Amniotic epithelial cell (primary cell): ENCODE results near the gene CCDC148.

Experiments
- DNase-seq: peaks from one replicate; pipeline ENCODE4 v3.0.0-alpha.2; 2010; ENCODE audit warnings: low read depth

The CCDC148 gene

GRCh38 chr2:158174495-158174894 lies 282.1 kb downstream of the CCDC148 start:
- no peak for DNase-seq

- DNase-seq: no peak
These were observed 283.8 kb downstream of the CCDC148 start for GRCh38 chr2:158172719-158173118.

- DNase-seq: no peak
These were observed 302.0 kb downstream of the CCDC148 start for GRCh38 chr2:158154596-158154995.

GRCh38 chr2:158153270-158154015 lies 303.1 kb downstream of the CCDC148 start:
- no peak for DNase-seq

- DNase-seq: no peak
These were observed 311.5 kb downstream of the CCDC148 start for GRCh38 chr2:158144914-158145625.

GRCh38 chr2:158143703-158144360 lies 312.7 kb downstream of the CCDC148 start:
- DNase-seq: no peak

GRCh38 chr2:158142568-158143332 lies 313.8 kb downstream of the CCDC148 start:
- peak; percentile 88 for DNase-seq

- DNase-seq: peak; percentile 30
These were observed 314.4 kb downstream of the CCDC148 start for GRCh38 chr2:158142165-158142564.

- DNase-seq: no peak
These were observed 316.4 kb downstream of the CCDC148 start for GRCh38 chr2:158140201-158140600.

GRCh38 chr2:158138255-158138654 lies 318.3 kb downstream of the CCDC148 start:
- no peak for DNase-seq

GRCh38 chr2:158135096-158135495 lies 321.5 kb downstream of the CCDC148 start:
- DNase-seq: no peak

GRCh38 chr2:158134655-158135054 lies 321.9 kb downstream of the CCDC148 start:
- no peak for DNase-seq

- no peak for DNase-seq
These were observed 322.5 kb downstream of the CCDC148 start for GRCh38 chr2:158134055-158134454.

GRCh38 chr2:158131919-158132566 lies 324.5 kb downstream of the CCDC148 start:
- no peak for DNase-seq

- DNase-seq: no peak
These were observed 325.1 kb downstream of the CCDC148 start for GRCh38 chr2:158131483-158131912.

- DNase-seq: no peak
These were observed 325.6 kb downstream of the CCDC148 start for GRCh38 chr2:158130832-158131473.

GRCh38 chr2:158129037-158129436 lies 327.5 kb downstream of the CCDC148 start:
- no peak for DNase-seq

GRCh38 chr2:158128168-158128973 lies 328.2 kb downstream of the CCDC148 start:
- no peak for DNase-seq

- DNase-seq: no peak
These were observed 329.2 kb downstream of the CCDC148 start for GRCh38 chr2:158127380-158127804.
